ENCODE data around the gene MED15. TPM values are rescaled to one million over a fixed set of nuclear protein-coding genes. Genes with fewer than 3 reads are reported as not detected.

Gene MED15
- total RNA-seq, 1 experiment from 2014 or later: 19.0 TPM

GRCh38 chr22:20627432-20627831, 120.0 kb downstream of the MED15 start:
- no peak for DNase-seq (ENCODE audit: low spot score)
- in situ Hi-C loops (cut with HindIII; ENCODE audit: low sequenced_read_pairs): no loop called here

GRCh38 chr22:20628081-20628939, 120.9 kb downstream of the MED15 start:
- DNase-seq (ENCODE audit: low spot score): no peak
- in situ Hi-C loops (cut with HindIII; ENCODE audit: low sequenced_read_pairs): no loop called here

DNA sequence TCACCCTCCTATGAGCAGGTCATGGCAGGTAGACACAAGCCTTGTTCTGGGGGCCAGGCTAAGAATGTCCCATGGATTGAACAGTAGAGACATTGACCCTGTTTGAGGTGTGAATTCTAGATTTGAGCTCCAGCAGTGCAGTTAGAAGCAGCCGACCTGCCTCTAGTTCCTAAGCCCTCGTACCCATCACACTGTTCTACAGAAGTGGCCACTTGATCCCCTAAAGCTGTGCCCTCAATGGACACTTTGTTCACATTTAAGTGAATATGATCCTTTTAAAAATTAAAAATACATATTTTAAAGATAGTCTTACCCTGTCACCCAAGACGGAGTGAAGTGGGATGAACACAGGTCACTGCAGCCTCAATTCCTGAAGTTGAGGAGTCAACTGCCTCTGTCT, 122.0 kb downstream of the MED15 start:
- DNase-seq (ENCODE audit: low spot score): no peak
- in situ Hi-C loops (cut with HindIII; ENCODE audit: low sequenced_read_pairs): no loop called here

DNA sequence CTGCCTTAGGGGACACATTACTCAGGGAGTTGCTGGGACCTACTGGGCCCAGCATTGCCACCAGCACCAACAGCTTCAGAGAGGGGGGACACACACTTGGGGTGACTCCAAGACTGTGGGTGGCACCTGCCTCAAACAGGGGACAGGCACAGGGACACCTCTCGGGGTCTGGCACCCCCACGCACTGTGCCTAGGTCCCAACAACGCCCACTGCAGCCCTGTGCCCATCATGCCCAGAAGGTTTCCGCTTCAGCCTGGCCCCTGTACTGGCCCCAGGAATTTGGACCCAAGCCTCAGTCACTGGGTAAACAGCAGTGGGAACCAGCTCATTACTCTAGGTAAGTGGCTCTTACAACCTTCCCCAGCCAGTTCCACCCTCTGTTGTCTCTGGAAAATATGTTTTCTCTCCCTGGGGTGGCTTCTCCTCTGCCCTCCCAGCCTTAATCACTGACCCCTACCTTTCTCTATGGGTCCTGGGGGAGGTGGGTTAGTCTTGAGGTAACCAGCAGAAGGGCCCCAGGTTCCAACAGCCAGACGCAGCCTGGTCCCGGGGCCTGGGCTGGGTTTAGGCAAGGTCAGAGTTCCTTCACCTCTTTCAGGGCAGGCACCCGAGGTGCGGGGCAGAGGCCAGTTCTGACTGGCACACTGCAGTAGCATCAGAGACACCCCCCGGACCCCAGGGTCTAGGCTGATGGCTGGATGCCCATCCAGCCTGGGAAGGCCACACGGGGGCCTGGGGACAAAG, 123.6 kb downstream of the MED15 start:
- in situ Hi-C loops (cut with HindIII; ENCODE audit: low sequenced_read_pairs): no loop called here
- no peak for DNase-seq (ENCODE audit: low spot score)

- no peak for DNase-seq (ENCODE audit: low spot score)
- in situ Hi-C loops (cut with HindIII; ENCODE audit: low sequenced_read_pairs): no loop called here
Measured at GRCh38 chr22:20632082-20632481, 124.7 kb downstream of the MED15 start.

DNA sequence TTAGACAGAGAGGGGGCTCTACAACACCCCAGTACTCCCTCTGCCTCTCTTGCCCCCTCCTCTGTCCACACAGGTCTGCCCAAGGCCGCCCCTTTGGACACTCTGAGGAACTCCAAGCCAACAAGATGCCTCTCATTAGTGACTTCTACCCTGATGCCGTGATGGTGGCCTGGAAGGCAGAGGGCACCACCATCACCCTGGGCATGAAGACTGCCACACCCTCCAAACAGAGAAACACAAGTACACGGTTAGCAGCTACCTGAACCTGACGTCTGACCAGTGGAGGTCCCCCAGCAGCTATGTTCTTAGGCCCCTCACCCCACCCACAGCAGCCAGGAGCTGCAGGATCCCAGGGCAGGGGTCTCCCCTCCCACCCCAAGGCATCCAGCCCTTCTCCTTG, 125.1 kb downstream of the MED15 start:
- in situ Hi-C loops (cut with HindIII; ENCODE audit: low sequenced_read_pairs): no loop called here
- no peak for DNase-seq (ENCODE audit: low spot score)

DNA sequence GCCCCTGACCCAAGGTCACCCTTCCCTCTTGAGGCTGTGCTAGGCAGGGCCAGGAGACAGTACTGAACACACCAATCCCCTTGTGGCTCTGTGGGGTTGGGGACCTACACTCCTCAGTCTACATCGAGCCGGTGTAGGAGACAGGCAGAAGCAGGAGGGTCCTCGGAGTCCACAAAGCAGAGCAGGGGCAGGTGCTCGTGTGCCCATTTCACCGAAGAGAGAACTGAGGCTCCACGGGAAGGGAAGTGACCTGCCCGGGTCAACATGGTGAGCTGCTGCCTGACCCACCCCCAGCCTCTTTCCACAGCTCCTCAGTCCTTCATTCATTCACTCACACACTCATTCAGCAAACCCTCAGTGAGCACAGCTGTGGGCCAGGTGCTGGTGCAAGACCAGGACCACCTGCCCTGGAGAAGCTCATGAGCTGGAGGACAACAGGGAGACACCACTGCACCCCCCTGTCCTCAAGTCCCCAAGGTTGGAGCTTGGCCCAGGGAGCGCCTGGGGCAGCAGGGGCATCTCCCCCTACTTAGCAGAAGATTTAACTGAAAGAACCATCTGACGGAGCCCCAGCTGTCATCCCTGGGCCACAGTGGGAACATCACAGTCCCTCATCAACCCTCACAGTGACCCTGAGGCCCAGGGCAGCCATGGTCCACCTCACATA, 127.3 kb downstream of the MED15 start:
- no peak for DNase-seq (ENCODE audit: low spot score)
- in situ Hi-C loops (cut with HindIII; ENCODE audit: low sequenced_read_pairs): no loop called here

DNA sequence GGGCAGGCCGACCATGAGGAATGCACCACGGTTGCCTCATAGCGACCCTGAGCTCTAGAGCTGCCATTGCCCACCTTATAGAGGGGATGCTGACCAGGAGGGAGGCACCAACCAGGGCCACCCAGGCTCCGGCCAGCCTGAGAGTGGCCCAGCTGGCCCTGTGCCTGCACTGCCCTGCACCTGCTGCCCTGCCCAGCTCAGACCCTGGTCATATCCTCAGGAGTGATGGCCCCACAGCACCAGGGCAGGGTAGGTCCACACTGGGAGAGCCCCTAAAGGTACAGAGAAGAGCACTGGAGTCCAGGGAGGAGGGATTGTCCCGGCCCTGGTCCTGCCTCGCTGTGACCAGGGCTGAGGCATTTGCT, 127.8 kb downstream of the MED15 start:
- no peak for DNase-seq (ENCODE audit: low spot score)
- in situ Hi-C loops (cut with HindIII; ENCODE audit: low sequenced_read_pairs): no loop called here

GRCh38 chr22:20636075-20636812, 128.8 kb downstream of the MED15 start:
- DNase-seq (ENCODE audit: low spot score): no peak
- in situ Hi-C loops (cut with HindIII; ENCODE audit: low sequenced_read_pairs): no loop called here

GRCh38 chr22:20636945-20637344, 129.5 kb downstream of the MED15 start:
- in situ Hi-C loops (cut with HindIII; ENCODE audit: low sequenced_read_pairs): no loop called here
- no peak for DNase-seq (ENCODE audit: low spot score)

Other genes with a start within 250 kb of the MED15 start
- 39.2 and 50.4 TPM in 2 replicates for gene RTN4R, start 239.3 kb upstream of the MED15 start, total RNA-seq (2014; rRNA removed; shearing (Covaris generic))
- 54.1 and 59.2 TPM in 2 replicates for gene DGCR6L, start 187.6 kb upstream of the MED15 start, total RNA-seq (2014; rRNA removed; shearing (Covaris generic))
- 19.9 and 22.1 TPM in 2 replicates for gene ZNF74, start 113.5 kb upstream of the MED15 start, total RNA-seq (2014; rRNA removed; shearing (Covaris generic))
- 46.8 and 53.4 TPM in 2 replicates for gene SCARF2, start 69.8 kb upstream of the MED15 start, total RNA-seq (2014; rRNA removed; shearing (Covaris generic))
- 25.4 and 30.4 TPM in 2 replicates for gene KLHL22, start 11.8 kb upstream of the MED15 start, total RNA-seq (2014; rRNA removed; shearing (Covaris generic))

Measured in G401 (cell line).